A549 treated with ZK216348 at 1 μM for 4 hours (cell line): Measurements from ENCODE around the gene PRB2. TPM values are rescaled to one million over a fixed set of nuclear protein-coding genes. Genes with fewer than 3 reads are reported as not detected.

Experiments used
- total RNA-seq: library from RNA; stranded (reverse); fragments of 200-300 nt; extraction: Qiagen RNA extraction; gene quantifications from 5 replicates; pipeline ENCODE4 v1.2.3, GENCODE V29; 2022; ENCODE audit warnings: low read depth

PRB2 gene
- total RNA-seq: not detected in 5 replicates

GRCh38 chr12:11395467-11395866 is at the start of gene PRB2:
Gene PRB2 (minus strand): TSS chr12:11395567. CDS start chr12:11395529, 38 bp downstream.

Other genes starting within 250 kb of the PRB2 start
- gene SMIM10L1, start 224.4 kb downstream of the PRB2 start, total RNA-seq: 7.9 to 11.0 TPM (median 8.6 TPM) in 5 replicates
- not detected in 5 replicates for gene TAS2R42, start 208.6 kb downstream of the PRB2 start, total RNA-seq
- gene PRB3, start 125.9 kb downstream of the PRB2 start, total RNA-seq: not detected in 5 replicates
- not detected in 5 replicates for gene PRB4, start 85.1 kb downstream of the PRB2 start, total RNA-seq